HG02678 (cell line): ENCODE results near the gene BTG2.

Experiments
- ATAC-seq: cut with Tn5 transposase; IDR thresholded peaks from one replicate; pipeline ENCODE4 v1.9.1; 2021; ENCODE audit warnings: mild to moderate bottlenecking, moderate library complexity; ENCODE audit not compliant: unreplicated experiment

BTG2 gene

DNA sequence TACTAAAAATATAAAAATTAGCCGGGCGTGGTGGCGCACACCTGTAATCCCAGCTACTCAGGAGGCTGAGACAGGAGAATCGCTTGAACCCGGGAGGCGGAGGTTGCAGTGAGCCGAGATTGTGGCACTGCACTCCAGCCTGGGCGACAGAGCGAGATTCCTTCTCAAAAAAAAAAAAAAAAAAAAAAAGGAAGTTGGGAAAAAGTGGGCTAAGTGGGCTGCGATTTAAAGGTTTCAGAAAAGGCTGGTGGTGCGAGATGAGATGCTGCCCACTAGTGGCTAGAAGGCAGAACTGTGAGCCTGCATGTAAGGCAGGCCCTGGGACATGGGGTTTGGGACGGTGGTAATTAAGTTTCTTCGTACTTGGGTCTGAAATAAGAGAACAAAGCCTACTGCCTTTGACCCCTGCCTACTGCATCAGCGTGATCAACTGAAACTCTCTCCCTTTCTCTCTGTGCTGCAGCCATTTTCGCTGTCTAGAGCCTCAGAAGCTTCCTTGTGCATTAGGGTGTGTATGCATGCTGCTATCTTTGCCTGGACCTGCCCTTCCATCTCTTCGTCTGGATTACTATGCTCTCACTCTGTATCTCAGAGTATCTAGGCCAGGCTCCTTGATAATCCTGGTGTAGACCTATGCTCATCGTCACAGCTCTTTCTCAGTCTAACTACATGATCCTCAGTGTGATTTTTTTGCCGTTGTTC, 33.2 kb downstream of the BTG2 start:
- ATAC-seq: no peak

DNA sequence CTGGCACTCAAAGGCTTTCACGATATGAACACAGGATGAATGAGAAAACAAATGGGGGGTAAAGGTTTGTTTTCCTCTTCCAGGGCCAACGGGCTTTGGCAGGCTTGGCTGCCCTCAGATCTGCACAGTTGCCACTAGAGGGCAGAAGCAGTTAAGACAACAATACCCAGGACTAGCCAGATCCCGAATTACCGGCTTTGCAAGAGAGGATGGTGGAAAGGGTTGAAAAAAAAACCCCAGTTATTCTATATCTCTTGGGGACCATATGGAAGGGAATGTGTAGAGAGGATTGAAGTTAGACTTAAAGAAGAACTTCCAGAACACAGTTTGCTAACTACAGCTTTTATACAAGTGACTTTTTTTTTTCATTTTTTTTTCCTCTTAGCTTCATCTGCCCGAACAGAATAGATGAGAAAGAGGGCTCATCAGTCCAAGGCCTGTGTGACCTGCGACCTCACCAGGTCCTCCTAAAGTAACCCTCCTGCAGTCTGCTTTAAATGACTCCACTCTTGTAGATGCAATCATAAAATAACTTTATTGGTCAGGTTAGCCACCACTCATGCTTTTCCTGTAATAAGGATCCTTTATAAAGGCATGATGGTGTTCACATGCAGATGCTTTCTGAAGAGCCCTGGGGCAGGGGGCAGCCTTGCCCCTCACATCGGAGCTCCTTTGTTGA, 34.9 kb downstream of the BTG2 start:
- ATAC-seq: peak; percentile 41

DNA sequence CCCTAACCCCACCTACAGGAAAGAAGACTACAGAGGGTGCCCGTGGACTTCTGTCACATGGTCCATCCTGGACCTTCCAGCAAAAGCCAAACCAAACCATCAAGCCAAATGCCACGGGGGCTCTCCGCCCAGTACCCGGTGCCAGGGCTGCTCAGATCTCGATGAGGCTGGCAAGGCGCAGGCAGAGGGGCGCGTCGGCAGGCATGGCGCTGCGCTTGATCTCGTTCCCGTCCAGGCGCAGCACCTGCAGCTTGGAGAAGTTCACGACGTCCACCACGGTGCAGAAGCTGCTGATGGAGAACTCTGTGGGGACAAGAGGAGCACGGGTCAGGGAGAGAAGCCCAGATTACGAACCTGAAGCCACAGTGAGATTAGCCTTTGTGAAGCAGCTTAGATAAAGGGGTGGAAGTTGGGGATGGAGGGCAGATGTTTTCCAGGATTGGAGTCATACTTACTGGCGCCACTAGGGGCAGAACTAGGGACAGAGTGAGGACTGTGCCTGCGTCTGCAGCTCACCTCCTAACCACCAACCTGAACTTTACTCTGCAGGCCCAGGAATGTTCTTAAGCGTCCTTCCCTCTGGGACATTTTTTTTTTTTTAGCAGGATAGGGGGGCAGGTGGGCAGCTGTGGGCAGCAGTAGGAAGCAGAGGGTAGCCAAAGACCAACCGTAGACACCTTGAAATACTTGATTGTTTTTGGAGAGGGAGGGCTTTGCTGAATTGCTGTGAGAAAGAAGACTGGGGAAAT, 37.0 kb downstream of the BTG2 start:
- peak; percentile 55 for ATAC-seq

- no peak for ATAC-seq
Observed at GRCh38 chr1:203343956-203344754, 38.8 kb downstream of the BTG2 start.

- ATAC-seq: no peak
Observed at GRCh38 chr1:203346060-203346768, 40.9 kb downstream of the BTG2 start.

DNA sequence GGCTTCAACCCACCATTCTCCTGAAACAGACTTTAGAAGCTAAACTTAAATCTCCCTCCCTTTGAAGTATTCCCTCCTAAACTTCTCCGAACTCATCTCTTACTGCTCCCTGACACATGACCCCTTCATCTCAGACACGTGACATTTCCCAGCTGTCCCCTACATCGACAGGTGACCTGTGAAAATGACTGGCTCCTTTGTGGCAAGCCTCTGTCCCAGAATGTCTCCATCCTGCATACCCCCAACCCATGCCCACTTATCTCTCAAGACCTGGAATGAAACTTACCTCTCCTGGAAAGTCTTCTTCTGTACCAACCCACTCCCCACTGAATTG, 41.4 kb downstream of the BTG2 start:
- no peak for ATAC-seq

DNA sequence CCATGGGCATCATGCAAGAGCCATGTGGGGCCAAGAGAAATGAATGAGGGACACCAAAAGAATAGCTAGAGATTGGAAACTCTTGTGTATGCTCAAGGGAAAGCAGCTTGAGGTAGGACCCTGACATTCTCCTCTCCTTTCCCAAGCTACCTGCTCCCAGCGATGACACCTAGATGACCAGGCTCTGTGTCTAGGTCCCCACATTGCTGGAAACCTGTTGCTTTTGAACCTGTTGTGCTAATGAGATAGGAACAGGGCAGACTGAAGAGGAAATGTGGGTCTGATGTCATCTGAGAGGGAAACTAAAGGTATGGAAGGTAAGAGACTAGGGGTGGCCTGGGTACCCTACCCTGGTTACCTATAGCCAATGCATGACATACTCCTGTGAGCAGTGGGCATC, 43.8 kb downstream of the BTG2 start:
- no peak for ATAC-seq

DNA sequence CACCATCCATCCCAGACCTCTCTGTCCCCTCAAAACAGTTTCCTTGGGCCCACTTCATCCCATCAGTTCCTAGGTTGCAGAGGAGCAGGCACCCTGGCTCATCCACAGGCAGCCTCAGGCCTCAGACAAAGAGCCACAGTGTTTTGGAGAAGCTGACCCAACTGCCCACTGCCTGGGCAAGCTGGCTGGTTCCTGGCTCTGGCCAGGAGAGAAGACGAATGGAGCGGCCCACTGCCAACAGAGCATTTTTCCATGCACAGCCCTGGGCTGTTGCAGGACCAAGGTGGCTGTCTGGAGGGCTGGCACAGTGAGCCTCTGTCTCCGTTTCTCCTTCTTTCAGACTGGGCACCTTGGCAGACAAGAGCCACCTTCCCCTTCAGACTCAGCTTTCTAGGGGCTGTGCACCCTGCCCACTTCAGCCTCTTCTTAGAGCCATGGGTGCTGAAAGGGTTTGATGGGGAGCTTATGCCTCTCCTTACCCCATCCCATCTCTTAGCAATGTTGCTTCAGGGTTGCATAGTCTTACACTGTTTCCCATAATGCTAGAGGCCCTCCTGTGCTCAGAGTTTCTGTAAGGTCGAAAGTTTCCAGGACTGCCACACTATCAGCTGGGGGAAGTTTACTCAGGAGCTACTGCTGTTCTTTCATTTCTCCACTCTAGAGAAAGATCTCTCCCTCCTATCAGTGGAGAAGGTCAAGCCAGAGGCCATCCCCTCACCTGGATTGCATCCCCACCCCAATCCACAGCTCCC, 44.6 kb downstream of the BTG2 start:
- ATAC-seq: no peak

DNA sequence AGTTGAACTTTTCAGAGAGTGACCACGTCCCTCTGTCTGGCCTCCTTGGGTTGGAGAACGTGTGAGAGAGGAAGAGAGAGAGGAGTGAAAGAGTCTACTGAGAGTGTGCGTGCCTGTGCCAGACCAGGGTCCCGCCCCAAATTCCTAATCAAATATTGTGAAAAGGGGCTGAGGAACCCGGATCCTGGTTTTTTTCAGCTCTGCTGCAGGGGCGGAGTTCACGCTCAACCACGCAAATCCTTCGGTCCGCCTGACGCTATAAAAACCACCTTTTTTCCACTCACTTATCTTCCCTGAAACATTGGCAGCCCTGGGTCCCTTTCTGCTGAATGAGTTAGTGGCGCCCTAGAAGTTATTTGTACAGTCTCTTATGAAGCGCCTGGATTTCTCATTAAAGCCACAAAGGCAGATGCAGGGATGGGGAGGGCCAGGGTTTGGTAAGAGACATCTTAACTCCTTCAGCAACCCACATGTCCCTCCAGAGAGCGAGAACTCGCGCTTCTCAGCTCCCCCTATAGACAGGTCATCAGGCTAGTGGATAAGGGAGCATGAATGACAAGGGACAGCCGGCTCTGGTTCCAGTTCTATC, 45.8 kb downstream of the BTG2 start, which contains the start of gene FMOD:
Gene FMOD, minus strand, starts transcription at position 86 of the 589 bp plus-strand sequence. CDS start 2,852 bp downstream, outside the sequence.
- ATAC-seq: no peak

GRCh38 chr1:203353486-203353885, 48.2 kb downstream of the BTG2 start:
- no peak for ATAC-seq

GRCh38 chr1:203354246-203354645, 48.9 kb downstream of the BTG2 start:
- no peak for ATAC-seq

DNA sequence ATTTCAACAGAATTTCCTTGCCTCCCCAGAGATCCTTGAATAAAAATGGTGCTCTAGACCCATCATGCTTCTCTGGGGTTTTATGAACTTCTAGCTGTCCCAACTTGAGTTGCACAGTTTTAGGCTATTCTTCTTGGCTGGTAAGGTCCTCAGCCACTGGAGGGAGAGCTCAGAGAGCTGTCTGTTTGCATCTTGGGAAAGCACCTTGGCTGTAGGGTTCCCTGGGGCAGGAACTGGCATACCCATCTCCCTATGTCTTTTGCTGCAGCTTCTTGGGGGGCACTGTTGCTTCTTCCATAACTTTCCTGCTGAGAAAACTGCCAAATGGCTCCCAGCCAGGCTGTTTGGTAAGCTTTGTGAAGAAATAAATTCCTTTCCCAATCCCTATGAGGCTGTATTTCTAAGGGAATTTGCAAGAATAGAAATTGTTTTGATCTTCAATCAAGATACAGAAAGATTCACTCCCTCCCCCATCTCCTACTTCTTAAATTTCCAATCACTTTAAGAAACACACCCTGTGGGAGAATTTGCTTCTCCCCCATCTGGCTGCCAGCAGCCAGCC, 53.8 kb downstream of the BTG2 start:
- ATAC-seq: no peak
